HPDE6-E6E7 (cell line): ENCODE results near the gene STRADA.
A peak's percentile ranks its signal among the peaks of the same experiment; 100 is the strongest.

Source experiments
- DNase-seq: peaks from one replicate; pipeline ENCODE4 v3.0.0; 2011; ENCODE audit warnings: missing footprints; ENCODE audit errors: extremely low spot score

STRADA gene

DNA sequence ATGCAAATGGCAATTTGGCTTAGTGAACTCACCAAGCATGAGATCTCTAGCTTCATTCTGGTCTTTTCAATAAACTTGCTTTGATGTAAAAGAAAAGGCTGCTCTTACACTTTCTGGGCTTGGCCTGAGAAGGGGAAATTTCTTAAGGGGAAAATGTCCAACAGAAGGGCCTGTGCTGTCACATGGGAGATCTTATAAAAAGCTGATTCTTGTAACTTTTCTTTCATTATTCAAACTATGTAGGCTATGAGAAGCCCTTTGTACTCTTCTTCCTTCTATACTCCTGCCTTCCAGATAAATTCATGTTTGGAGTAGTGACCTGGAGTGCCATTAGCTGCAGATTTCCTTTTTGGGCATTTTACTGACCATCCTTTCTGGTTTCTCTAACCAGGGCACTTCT, 58.6 kb downstream of the STRADA start:
- DNase-seq = no peak

- no peak for DNase-seq
Observed at GRCh38 chr17:63682441-63682840, 59.2 kb downstream of the STRADA start.

- DNase-seq = no peak
Observed at GRCh38 chr17:63681530-63681929, 60.1 kb downstream of the STRADA start.

GRCh38 chr17:63680700-63681099, 60.9 kb downstream of the STRADA start:
- no peak for DNase-seq

DNA sequence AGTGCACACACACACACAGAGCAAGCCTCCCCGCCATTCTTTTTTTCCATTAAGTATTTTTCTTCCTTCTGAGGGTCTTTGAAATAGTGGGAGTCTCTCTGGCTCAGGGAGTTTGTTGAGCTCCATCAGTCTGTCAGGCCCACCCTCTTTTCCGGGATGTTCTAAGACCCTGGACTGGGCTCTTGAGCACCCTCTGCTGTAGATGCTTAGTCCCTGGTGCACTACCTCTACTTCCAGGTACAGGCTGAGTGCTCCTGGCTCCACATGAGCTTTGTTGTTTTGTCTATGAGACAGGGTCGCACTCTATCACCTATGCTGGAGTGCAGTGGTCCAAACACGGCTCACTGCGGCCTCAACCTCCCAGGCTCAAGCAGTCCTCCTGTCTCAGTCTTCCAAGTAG, 62.4 kb downstream of the STRADA start:
- no peak for DNase-seq

DNA sequence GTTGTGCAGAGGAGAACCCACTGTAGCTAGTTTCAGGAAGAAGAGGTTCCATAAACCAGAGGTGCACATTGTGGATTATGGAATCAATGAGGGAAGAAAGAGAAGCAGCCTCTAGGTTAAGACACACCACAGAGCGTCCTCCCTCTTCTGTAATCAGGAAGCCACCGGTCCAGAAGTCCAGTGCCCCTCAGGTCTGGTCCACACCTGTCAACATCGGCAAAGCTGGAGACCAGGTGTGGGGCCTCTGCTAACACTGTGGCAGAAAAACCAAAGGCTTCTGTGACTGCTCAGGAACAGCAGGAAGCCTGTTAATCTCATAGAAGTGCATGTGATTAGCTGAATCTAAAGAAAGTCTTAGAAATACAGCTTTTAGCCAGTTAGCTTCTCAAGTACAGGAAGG, 65.0 kb downstream of the STRADA start:
- DNase-seq = no peak

- DNase-seq = peak; percentile 77
Observed at GRCh38 chr17:63675607-63676546, 65.7 kb downstream of the STRADA start.

DNA sequence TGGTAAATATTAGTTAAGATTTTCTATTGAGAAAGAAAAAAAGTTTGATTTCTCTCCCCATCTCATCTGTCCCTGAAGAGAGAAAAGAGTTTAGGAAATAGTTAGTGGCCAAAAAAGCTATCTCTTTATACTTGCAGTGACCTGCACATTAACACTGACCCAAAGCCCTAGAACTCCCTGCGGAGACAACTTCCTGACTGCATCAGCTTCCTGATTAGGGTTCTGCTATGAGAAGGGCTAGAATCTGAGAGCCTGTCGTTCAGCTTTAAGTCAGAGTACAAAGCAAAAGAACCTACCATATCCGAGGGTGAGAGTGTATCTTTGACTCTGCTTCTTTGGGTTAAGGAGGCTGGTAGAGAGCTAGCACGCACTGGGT, 66.4 kb downstream of the STRADA start:
- no peak for DNase-seq

DNA sequence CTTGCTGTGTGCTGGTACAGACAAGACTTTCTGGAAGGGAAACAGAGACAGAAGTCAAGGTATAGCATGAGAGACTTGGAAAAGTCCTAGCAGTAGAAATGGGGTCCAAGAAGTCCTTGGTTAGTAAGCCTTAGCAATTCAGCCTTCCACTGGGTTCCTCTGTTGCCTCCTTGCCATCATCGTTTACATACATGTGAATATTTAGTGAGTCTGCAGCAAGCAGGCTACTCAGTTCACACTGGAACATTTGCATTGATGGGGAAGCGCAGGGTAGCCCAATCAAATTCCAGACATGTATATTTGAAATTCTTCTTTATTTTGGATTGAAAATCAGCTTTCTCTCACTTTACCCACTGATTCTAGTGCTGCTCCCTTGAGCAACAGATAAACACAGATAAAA, 68.7 kb downstream of the STRADA start:
- no peak for DNase-seq

- no peak for DNase-seq
Observed at GRCh38 chr17:63665527-63666214, 75.9 kb downstream of the STRADA start.

DNA sequence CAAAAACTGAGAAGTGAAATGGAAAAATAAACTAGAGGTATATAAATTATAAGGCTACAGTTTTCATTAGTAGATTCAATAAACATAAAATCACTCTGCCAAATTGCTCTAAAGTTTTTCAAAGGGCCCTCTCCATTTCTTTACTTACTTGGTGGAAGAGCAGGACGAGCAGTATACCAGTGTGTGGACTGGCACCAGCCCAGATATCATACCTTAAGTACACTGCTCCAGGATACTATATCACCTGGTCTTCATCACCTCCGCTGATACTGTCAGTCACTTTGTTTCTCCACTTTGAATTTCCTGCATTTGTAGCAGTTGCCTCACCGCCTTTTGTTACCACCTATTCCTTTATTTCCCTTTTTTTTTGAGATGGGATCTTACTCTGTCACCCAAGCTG, 81.7 kb downstream of the STRADA start:
- no peak for DNase-seq

DNA sequence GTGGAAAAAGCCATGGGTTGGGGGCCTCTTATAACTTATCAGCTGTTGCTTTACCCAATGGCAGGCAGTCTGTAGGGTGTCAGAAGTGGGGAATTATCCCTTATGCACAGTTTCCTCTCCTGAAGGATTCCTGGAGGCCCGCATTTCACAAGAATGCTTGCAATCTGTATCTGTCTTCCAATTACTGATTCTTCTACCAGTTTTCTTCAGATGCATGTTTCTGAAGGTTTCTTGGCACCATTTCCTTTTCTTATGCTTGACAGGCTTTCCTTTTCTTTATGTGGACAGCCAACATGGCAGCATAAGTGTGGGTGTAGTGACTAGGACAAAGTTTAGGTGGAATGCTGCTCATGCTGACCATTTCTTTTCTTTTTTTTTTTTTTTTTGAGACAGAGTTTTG, 83.2 kb downstream of the STRADA start:
- DNase-seq = no peak

- DNase-seq = no peak
Observed at GRCh38 chr17:63657786-63658185, 83.8 kb downstream of the STRADA start.

- no peak for DNase-seq
Observed at GRCh38 chr17:63653050-63653449, 88.5 kb downstream of the STRADA start.
